K562 (cell line): ENCODE results near the gene TMEM167B. TPM values are rescaled to one million over a fixed set of nuclear protein-coding genes. Genes with fewer than 3 reads are reported as not detected.
A peak's percentile ranks its signal among the peaks of the same experiment; 100 is the strongest.

ENCODE experiments used
- ARID1B ChIP-seq: fragments of 450-650 bp; IDR thresholded peaks from 2 replicates; pipeline ENCODE4 v1.6.1; 2016; ENCODE audit warnings: antibody characterized with exemption, mild to moderate bottlenecking, inconsistent platforms
- BACH1 ChIP-seq: fragments of 200-800 bp; sonication (Bioruptor generic); IDR thresholded peaks from 2 replicates; pipeline ENCODE4 v1.6.1; 2016; ENCODE audit warnings: missing genetic modification characterization, missing compliant biosample characterization
- BHLHE40 ChIP-seq: IDR thresholded peaks from 2 replicates; pipeline ENCODE4 v1.6.1; 2011; ENCODE audit warnings: low read length, improper control_type of control experiment
- CCAR2 ChIP-seq: fragments of 200-400 bp; formaldehyde crosslinking; IDR thresholded peaks from 2 replicates; pipeline ENCODE4 v1.6.1; 2017; ENCODE audit warnings: mild to moderate bottlenecking, low read depth, low read length
- CXXC5 ChIP-seq: fragments of 250-450 bp; sonication (Bioruptor Pico); IDR thresholded peaks from 2 replicates; pipeline ENCODE4 v1.8.0; 2022; ENCODE audit warnings: inconsistent platforms, mild to moderate bottlenecking, moderate library complexity
- FOXK1 ChIP-seq: sonication (generic); formaldehyde crosslinking; IDR thresholded peaks from 2 replicates; pipeline ENCODE4 v1.8.0; 2022; ENCODE audit warnings: missing genetic modification reagents, mild to moderate bottlenecking, borderline replicate concordance
- FOXP1 ChIP-seq: sonication (generic); formaldehyde crosslinking; IDR thresholded peaks from 2 replicates; pipeline ENCODE4 v1.8.0; 2022; ENCODE audit warnings: mild to moderate bottlenecking, missing genetic modification reagents
- GABPA ChIP-seq: fragments of 200-800 bp; sonication (Bioruptor generic); conservative IDR thresholded peaks from 2 replicates; pipeline ENCODE4 v1.6.1; 2016; ENCODE audit warnings: low read depth, missing genetic modification characterization, missing compliant biosample characterization
- GATAD2B ChIP-seq: fragments of 450-650 bp; IDR thresholded peaks from 2 replicates; pipeline ENCODE4 v1.6.1; 2017; ENCODE audit warnings: mild to moderate bottlenecking, borderline replicate concordance
- HSF4 ChIP-seq: fragments of 250-450 bp; sonication (Bioruptor Pico); IDR thresholded peaks from 2 replicates; pipeline ENCODE4 v2.1.2; 2022; ENCODE audit warnings: mild to moderate bottlenecking, moderate library complexity, borderline replicate concordance
- MIER1 ChIP-seq: fragments of 450-650 bp; IDR thresholded peaks from 2 replicates; pipeline ENCODE4 v1.6.1; 2016; ENCODE audit warnings: antibody characterized with exemption, mild to moderate bottlenecking, low read depth
- NCOR1 ChIP-seq: fragments of 450-650 bp; IDR thresholded peaks from 2 replicates; pipeline ENCODE4 v1.6.1; 2016; ENCODE audit warnings: mild to moderate bottlenecking, moderate library complexity
- NFYB ChIP-seq: IDR thresholded peaks from 2 replicates; pipeline ENCODE4 v1.6.1; 2011; ENCODE audit warnings: mild to moderate bottlenecking, moderate library complexity; ENCODE audit not compliant: insufficient read length; ENCODE audit errors: extremely low read depth
- POLR3G ChIP-seq: IDR thresholded peaks from 2 replicates; pipeline ENCODE4 v1.6.1; 2011; ENCODE audit not compliant: insufficient read length, insufficient replicate concordance; ENCODE audit errors: extremely low read depth
- PURB ChIP-seq: sonication (generic); formaldehyde crosslinking; IDR thresholded peaks from 2 replicates; pipeline ENCODE4 v1.9.0; 2021; ENCODE audit warnings: low read depth, mild to moderate bottlenecking, missing genetic modification reagents
- RBM17 ChIP-seq: fragments of 200-400 bp; formaldehyde crosslinking; IDR thresholded peaks from 2 replicates; pipeline ENCODE4 v1.6.1; 2017; ENCODE audit warnings: low read depth, mild to moderate bottlenecking, low read length, borderline replicate concordance
- SMARCA4 ChIP-seq: fragments of 450-650 bp; IDR thresholded peaks from 2 replicates; pipeline ENCODE4 v1.6.1; 2016
- SNRNP70 ChIP-seq: fragments of 200-400 bp; formaldehyde crosslinking; optimal IDR thresholded peaks from 2 replicates; pipeline ENCODE3; 2017; ENCODE audit warnings: low read depth, low read length
- TCF3 ChIP-seq: sonication (generic); formaldehyde crosslinking; IDR thresholded peaks from 2 replicates; pipeline ENCODE4 v1.4.0; 2020; ENCODE audit warnings: mild to moderate bottlenecking, missing genetic modification reagents
- TRIM28 ChIP-seq: fragments of 450-650 bp; IDR thresholded peaks from 2 replicates; pipeline ENCODE4 v1.6.1; 2017
- YBX1 ChIP-seq: fragments of 450-650 bp; IDR thresholded peaks from 2 replicates; pipeline ENCODE4 v1.7.1; 2016; ENCODE audit warnings: mild to moderate bottlenecking
- ZKSCAN8 ChIP-seq: fragments of 200-800 bp; sonication (Bioruptor generic); IDR thresholded peaks from 2 replicates; pipeline ENCODE4 v1.6.1; 2016; ENCODE audit warnings: missing genetic modification characterization, missing compliant biosample characterization
- polyA plus RNA-seq, 8 experiments: library from polyadenylated mRNA; depleted of rRNA in 4 of 8; stranded (reverse) in 5 of 8; unstranded in 3 of 8; fragments of >200 nt; fragmentation: Nextera tagmentation in 2 of 8; fragmentation: Illumina TruSeq in 1 of 8; extraction: Ambion mirVana in 2 of 8; extraction: Trizol in 1 of 8; gene quantifications; 2 replicates each; pipeline versions ENCODE4 v1.2.1 to v1.2.3, GENCODE V29; 2011 to 2014; ENCODE audit warnings: inconsistent platforms in 1 of 8, missing spikeins in 1 of 8
- total RNA-seq, 7 experiments: library from RNA; depleted of rRNA in 6 of 7; stranded (reverse); fragments of >200 nt in 6 of 7; fragmentation: Illumina TruSeq in 2 of 7; extraction: Trizol in 2 of 7; gene quantifications; 2 replicates each; pipeline versions ENCODE4 v1.2.1 to v1.2.3, GENCODE V29; 2011 to 2021; ENCODE audit warnings: low replicate concordance in 1 of 7
- TF ChIP-seq, protein P1 (sequence below): fragments of 450-650 bp; IDR thresholded peaks from 2 replicates; pipeline ENCODE4 v1.6.1; 2017; ENCODE audit warnings: antibody characterized with exemption
- TF ChIP-seq, protein P2 (sequence below): sonication (generic); formaldehyde crosslinking; IDR thresholded peaks from 2 replicates; pipeline ENCODE4 v1.8.0; 2022; ENCODE audit warnings: mild to moderate bottlenecking, missing genetic modification reagents, borderline replicate concordance
- TF ChIP-seq, protein P3 (sequence below): fragments of 250-450 bp; sonication (Bioruptor Pico); IDR thresholded peaks from 2 replicates; pipeline ENCODE4 v1.4.0; 2020

The TMEM167B gene
- total and polyA plus RNA-seq, 9 of the 15 experiments (the other 6 are each of a cell fraction or from before 2014, with no cell fraction given) = 17.2 to 36.4 (median 32.2) TPM

DNA sequence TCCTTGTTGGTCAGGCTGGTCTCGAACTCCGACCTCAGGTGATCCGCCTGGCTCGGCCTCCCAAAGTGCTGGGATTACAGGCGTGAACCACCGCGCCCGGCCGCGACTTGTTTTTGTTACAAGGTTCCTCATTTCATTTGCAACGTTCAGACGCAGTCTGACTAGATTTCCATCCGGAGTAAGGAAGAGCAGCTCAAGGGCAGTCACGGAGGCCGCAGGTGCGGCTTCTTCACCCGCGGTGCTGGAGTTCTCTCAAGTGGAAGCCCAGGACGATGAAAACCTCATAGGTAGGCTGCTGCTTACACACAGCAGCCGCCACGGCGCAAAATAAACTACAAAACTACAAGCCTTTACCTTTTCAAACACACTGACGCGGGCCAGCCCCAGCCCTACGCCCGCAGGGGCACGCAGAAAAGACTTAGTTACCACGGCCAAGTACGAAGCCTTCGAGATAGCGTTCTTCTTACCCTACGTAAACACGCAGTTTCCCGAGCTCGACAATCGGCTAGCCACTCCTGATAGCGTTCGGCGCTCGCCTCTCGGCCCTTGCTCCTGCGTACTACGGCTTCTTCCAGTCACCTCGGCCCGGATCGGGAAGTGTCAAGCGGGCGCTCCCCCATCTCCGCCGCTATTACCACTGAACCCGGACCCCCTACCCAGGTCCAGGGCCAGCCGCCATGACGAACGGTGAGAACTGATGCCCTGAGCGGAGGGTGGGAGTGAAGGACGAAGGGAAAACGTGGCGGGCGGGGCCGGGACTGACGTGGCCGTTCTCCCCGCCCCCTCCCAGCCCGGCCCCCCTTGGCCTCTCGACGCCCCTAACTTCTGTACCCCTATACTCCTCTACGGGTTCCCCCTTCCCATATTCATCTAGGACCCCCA lies at the start of gene TMEM167B (continued):
- TF ChIP-seq ZKSCAN8 (CRISPR knock-in tag) (no peak), CXXC5 (CRISPR knock-in tag) (peak; percentile 100), FOXK1 (CRISPR knock-in tag) (peak; percentile 100), GABPA (tag) (peak; percentile 61), TRIM28 (peak; percentile 65), SNRNP70 (no peak), SMARCA4 (0 out of 2 replicates have a peak, but pooled peaks have one; percentile 72), POLR3G (no peak), PURB (no peak), BACH1 (tag) (peak; percentile 31; the same call in 1 of the 2 replicates), FOXP1 (CRISPR knock-in tag) (peak; percentile 95), NCOR1 (peak; percentile 49), MIER1 (no peak), CCAR2 (0 out of 2 replicates have a peak, but pooled peaks have one; percentile 58), TCF3 (no peak), GATAD2B (no peak), RBM17 (no peak), NFYB (no peak), HSF4 (CRISPR knock-in tag) (no peak), ARID1B (peak; percentile 62; the same call in 1 of the 2 replicates), BHLHE40 (peak; percentile 72), YBX1 (no peak)
- TF ChIP-seq, protein P1, sequence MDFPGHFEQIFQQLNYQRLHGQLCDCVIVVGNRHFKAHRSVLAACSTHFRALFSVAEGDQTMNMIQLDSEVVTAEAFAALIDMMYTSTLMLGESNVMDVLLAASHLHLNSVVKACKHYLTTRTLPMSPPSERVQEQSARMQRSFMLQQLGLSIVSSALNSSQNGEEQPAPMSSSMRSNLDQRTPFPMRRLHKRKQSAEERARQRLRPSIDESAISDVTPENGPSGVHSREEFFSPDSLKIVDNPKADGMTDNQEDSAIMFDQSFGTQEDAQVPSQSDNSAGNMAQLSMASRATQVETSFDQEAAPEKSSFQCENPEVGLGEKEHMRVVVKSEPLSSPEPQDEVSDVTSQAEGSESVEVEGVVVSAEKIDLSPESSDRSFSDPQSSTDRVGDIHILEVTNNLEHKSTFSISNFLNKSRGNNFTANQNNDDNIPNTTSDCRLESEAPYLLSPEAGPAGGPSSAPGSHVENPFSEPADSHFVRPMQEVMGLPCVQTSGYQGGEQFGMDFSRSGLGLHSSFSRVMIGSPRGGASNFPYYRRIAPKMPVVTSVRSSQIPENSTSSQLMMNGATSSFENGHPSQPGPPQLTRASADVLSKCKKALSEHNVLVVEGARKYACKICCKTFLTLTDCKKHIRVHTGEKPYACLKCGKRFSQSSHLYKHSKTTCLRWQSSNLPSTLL = no peak
- TF ChIP-seq, protein P2, sequence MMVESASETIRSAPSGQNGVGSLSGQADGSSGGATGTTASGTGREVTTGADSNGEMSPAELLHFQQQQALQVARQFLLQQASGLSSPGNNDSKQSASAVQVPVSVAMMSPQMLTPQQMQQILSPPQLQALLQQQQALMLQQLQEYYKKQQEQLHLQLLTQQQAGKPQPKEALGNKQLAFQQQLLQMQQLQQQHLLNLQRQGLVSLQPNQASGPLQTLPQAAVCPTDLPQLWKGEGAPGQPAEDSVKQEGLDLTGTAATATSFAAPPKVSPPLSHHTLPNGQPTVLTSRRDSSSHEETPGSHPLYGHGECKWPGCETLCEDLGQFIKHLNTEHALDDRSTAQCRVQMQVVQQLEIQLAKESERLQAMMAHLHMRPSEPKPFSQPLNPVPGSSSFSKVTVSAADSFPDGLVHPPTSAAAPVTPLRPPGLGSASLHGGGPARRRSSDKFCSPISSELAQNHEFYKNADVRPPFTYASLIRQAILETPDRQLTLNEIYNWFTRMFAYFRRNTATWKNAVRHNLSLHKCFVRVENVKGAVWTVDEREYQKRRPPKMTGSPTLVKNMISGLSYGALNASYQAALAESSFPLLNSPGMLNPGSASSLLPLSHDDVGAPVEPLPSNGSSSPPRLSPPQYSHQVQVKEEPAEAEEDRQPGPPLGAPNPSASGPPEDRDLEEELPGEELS = peak; percentile 90
- TF ChIP-seq, protein P3, sequence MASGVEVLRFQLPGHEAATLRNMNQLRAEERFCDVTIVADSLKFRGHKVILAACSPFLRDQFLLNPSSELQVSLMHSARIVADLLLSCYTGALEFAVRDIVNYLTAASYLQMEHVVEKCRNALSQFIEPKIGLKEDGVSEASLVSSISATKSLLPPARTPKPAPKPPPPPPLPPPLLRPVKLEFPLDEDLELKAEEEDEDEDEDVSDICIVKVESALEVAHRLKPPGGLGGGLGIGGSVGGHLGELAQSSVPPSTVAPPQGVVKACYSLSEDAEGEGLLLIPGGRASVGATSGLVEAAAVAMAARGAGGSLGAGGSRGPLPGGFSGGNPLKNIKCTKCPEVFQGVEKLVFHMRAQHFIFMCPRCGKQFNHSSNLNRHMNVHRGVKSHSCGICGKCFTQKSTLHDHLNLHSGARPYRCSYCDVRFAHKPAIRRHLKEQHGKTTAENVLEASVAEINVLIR (CRISPR knock-in tag) = peak; percentile 80
